Measurements from ENCODE around the gene PGAP6. TPM values are rescaled to one million over a fixed set of nuclear protein-coding genes. Genes with fewer than 3 reads are reported as not detected.

PGAP6 gene
- total and polyA plus RNA-seq, 2 of the 13 experiments (the other 11 are each of a cell fraction or from before 2014, with no cell fraction given), result 52.7 to 136 TPM

- peaks cover 9% of the 10 kb centered on the region for H3K4me1 ChIP-seq (ENCODE audit: insufficient read depth, low read length)
- no peak overlapping the region for H2AFZ ChIP-seq (ENCODE audit: low read length)
- no peak overlapping the region for H3K27ac ChIP-seq (ENCODE audit: extremely low read length, insufficient read depth, low read length)
- no peaks in the 10 kb centered on the region for H3K27me3 ChIP-seq (ENCODE audit: control insufficient read depth in 1 of 2, insufficient read depth in 2 of 2, low read length in 2 of 2)
- BruUV-seq (replicated peaks), result no TSS peak
- CTCF ChIA-PET (ENCODE audit: low intra/inter-chr PET ratio, low total read pairs), result no interaction called here
- no peaks in the 10 kb centered on the region for H3K9me3 ChIP-seq (ENCODE audit: low read length)
- DNase-seq (ENCODE audit: low spot score), result no peak
- no peak for ATAC-seq
- TF ChIP-seq FOXP4 (CRISPR knock-in tag; IDR thresholded peaks at IDR 0.05), result no peak
- TF ChIP-seq, protein P1, sequence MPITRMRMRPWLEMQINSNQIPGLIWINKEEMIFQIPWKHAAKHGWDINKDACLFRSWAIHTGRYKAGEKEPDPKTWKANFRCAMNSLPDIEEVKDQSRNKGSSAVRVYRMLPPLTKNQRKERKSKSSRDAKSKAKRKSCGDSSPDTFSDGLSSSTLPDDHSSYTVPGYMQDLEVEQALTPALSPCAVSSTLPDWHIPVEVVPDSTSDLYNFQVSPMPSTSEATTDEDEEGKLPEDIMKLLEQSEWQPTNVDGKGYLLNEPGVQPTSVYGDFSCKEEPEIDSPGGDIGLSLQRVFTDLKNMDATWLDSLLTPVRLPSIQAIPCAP (CRISPR knock-in tag; IDR thresholded peaks at IDR 0.05; ENCODE audit: low read depth), result no peak
- TF ChIP-seq RBAK (CRISPR knock-in tag; IDR thresholded peaks at IDR 0.05), result no peak
- TF ChIP-seq HNRNPK (IDR thresholded peaks at IDR 0.05; ENCODE audit: low read depth, low read length, poor library complexity, severe bottlenecking), result no peak
- TF ChIP-seq ZNF253 (CRISPR knock-in tag; IDR thresholded peaks at IDR 0.05; ENCODE audit: borderline replicate concordance), result no peak
- TF ChIP-seq PCBP2 (optimal IDR thresholded peaks at IDR 0.05; ENCODE audit: low read depth, low read length, poor library complexity, severe bottlenecking), result no peak
- TF ChIP-seq ZSCAN25 (CRISPR knock-in tag; IDR thresholded peaks at IDR 0.05), result no peak
- no peak for TF ChIP-seq ZFP36L2 (CRISPR knock-in tag; IDR thresholded peaks at IDR 0.05)
- intact Hi-C loops (cut with micrococcal nuclease; ENCODE audit: unreplicated experiment) (no loop called here), in situ Hi-C loops (cut with HindIII; ENCODE audit: extremely low pct_ligation_motif_present, low pct_unique_long_range_greater_than_20kb) (no loop called here)
- 98% methylated on average over 17 of the region's 17 CpGs for WGBS (ENCODE audit: low lambda C conversion rate)
- peaks cover 5 to 35% of the 10 kb centered on the region in 2 experiments; a peak in 4 of 5 replicates for H3K36me3 ChIP-seq (replicated peaks in 1 of 2; ENCODE audit: control insufficient read depth in 1 of 2, insufficient read depth in 2 of 2, low read length in 2 of 2)
- peaks cover 43% of the 10 kb centered on the region; the same call in 1 of the 2 replicates for H4K20me1 ChIP-seq (ENCODE audit: insufficient read depth, low read length)
- H3K4me3 ChIP-seq (replicated peaks in 1 of 3; ENCODE audit: insufficient read depth in 1 of 3, low read depth in 2 of 3, low read length in 3 of 3), result no peak overlapping the region
- no peak overlapping the region for H3K4me2 ChIP-seq (ENCODE audit: low read depth, low read length)
- no peak overlapping the region for H3K9ac ChIP-seq (ENCODE audit: insufficient read depth, low read depth, low read length)
- peaks cover 68% of the 10 kb centered on the region for H3K79me2 ChIP-seq (ENCODE audit: insufficient read depth, low read length)
- FAIRE-seq, result no peak
- POLR2A ChIA-PET, result no interaction called here
These were observed 57.7 kb downstream of the PGAP6 start for GRCh38 chr16:324201-324450.
